Neural progenitor cell (in vitro differentiated cells): ENCODE measurements around the gene ZNF486. TPM values are rescaled to one million over a fixed set of nuclear protein-coding genes. Genes with fewer than 3 reads are reported as not detected.
"Not testable (repeated sequence)": the region's sequence is repeated elsewhere in the genome, so short reads cannot be mapped to it uniquely, and the experiment has no call there.

Experiments
- DNase-seq: peaks from one replicate; pipeline ENCODE4 v3.0.0-alpha.2; 2016; ENCODE audit warnings: low spot score
- H2AFZ ChIP-seq: fragments of 200-600 bp; sonication (generic); replicated peaks from 2 replicates; pipeline ENCODE4 v1.6.1; 2016; ENCODE audit warnings: antibody characterized with exemption
- H3F3A ChIP-seq: fragments of 200-600 bp; sonication (generic); 2 replicates; pipeline ENCODE4 v1.6.1; 2016; ENCODE audit warnings: antibody characterized with exemption, low read depth
- H3K27ac ChIP-seq: fragments of 200-600 bp; sonication (generic); 2 replicates; pipeline ENCODE4 v1.5.1; 2016; ENCODE audit warnings: mild to moderate bottlenecking
- H3K27me3 ChIP-seq: fragments of 200-600 bp; sonication (generic); 2 replicates; pipeline ENCODE4 v1.6.1; 2016; ENCODE audit warnings: mild to moderate bottlenecking, moderate library complexity
- H3K36me3 ChIP-seq: fragments of 200-600 bp; sonication (generic); 2 replicates; pipeline ENCODE4 v1.5.1; 2016
- H3K4me1 ChIP-seq: fragments of 200-600 bp; sonication (generic); 2 replicates; pipeline ENCODE4 v1.6.1; 2016; ENCODE audit warnings: mixed run types
- H3K4me2 ChIP-seq: fragments of 200-600 bp; sonication (generic); 2 replicates; pipeline ENCODE4 v1.6.1; 2016
- H3K4me3 ChIP-seq: fragments of 200-600 bp; sonication (generic); 2 replicates; pipeline ENCODE4 v1.5.1; 2016
- H3K79me2 ChIP-seq: fragments of 200-600 bp; sonication (generic); 2 replicates; pipeline ENCODE4 v1.6.1; 2016; ENCODE audit warnings: low read depth
- H3K9ac ChIP-seq: fragments of 200-600 bp; sonication (generic); 2 replicates; pipeline ENCODE4 v1.6.1; 2016
- H3K9me3 ChIP-seq: fragments of 200-600 bp; sonication (generic); 2 replicates; pipeline ENCODE4 v1.5.1; 2016; ENCODE audit warnings: low read depth
- H4K20me1 ChIP-seq: fragments of 200-600 bp; sonication (generic); 2 replicates; pipeline ENCODE4 v1.6.1; 2016; ENCODE audit warnings: low read depth
- H3K27ac Mint-ChIP-seq: 3 replicates; pipeline ENCODE4 v1.8.0; 2021; ENCODE audit warnings: mixed read lengths
- H3K27me3 Mint-ChIP-seq: 2 replicates; pipeline ENCODE4 v1.8.0; 2022; ENCODE audit warnings: low read depth, mild to moderate bottlenecking, inconsistent platforms, moderate library complexity, mixed read lengths; ENCODE audit not compliant: insufficient read depth
- H3K36me3 Mint-ChIP-seq: 3 replicates; pipeline ENCODE4 v1.8.0; 2021; ENCODE audit warnings: mixed read lengths
- H3K4me1 Mint-ChIP-seq: 3 replicates; pipeline ENCODE4 v1.8.0; 2021; ENCODE audit warnings: mixed read lengths
- H3K4me3 Mint-ChIP-seq: 3 replicates; pipeline ENCODE4 v1.8.0; 2021; ENCODE audit warnings: mild to moderate bottlenecking, moderate library complexity, mixed read lengths
- H3K9me3 Mint-ChIP-seq: 3 replicates; pipeline ENCODE4 v1.8.0; 2020; ENCODE audit warnings: mixed read lengths
- CTCF ChIP-seq: fragments of 200-600 bp; sonication (generic); IDR thresholded peaks from 2 replicates; pipeline ENCODE4 v1.5.1; 2017; ENCODE audit warnings: antibody characterized with exemption, mild to moderate bottlenecking
- EZH2 ChIP-seq: fragments of 200-600 bp; sonication (generic); IDR thresholded peaks from 2 replicates; pipeline ENCODE4 v1.6.1; 2017; ENCODE audit warnings: antibody characterized with exemption, mild to moderate bottlenecking, moderate library complexity
- EZH2phosphoT487 ChIP-seq: fragments of 200-600 bp; sonication (generic); IDR thresholded peaks from 2 replicates; pipeline ENCODE4 v1.6.1; 2017; ENCODE audit warnings: antibody characterized with exemption
- total RNA-seq: library from RNA; depleted of rRNA; stranded (reverse); fragments of >200 nt; gene quantifications from 2 replicates; pipeline ENCODE4 v1.2.3, GENCODE V29; 2015; ENCODE audit warnings: low replicate concordance

The ZNF486 gene
- total RNA-seq, 1 donor from 2014 or later, result 26.9 TPM

GRCh38 chr19:20151617-20152145 lies 15.3 kb upstream of the ZNF486 start:
- no peaks in the 10 kb centered on the region for H4K20me1 ChIP-seq
- no peaks in the 10 kb centered on the region for H3K79me2 ChIP-seq
- H3K9ac ChIP-seq, result no peak overlapping the region
- Mint-ChIP-seq H3K9me3 (peaks cover 44% of the 10 kb centered on the region), H3K36me3 (no peaks in the 10 kb centered on the region), H3K27ac (no peak overlapping the region), H3K4me1 (no peaks in the 10 kb centered on the region), H3K4me3 (no peak overlapping the region), H3K27me3 (peaks cover 2% of the 10 kb centered on the region)
- peak; percentile 69 for DNase-seq
- H3K36me3 ChIP-seq, result no peaks in the 10 kb centered on the region
- H3F3A ChIP-seq, result peaks cover 22% of the 10 kb centered on the region
- H3K4me2 ChIP-seq, result peak overlapping the region; percentile 60
- H3K9me3 ChIP-seq, result no peaks in the 10 kb centered on the region
- peak overlapping the region; percentile 3 for H3K4me3 ChIP-seq
- H3K27me3 ChIP-seq, result no peaks in the 10 kb centered on the region
- peak overlapping the region; percentile 91 for H3K27ac ChIP-seq
- peaks cover 21% of the 10 kb centered on the region for H3K4me1 ChIP-seq
- H2AFZ ChIP-seq, result no peak overlapping the region
- no peak for TF ChIP-seq CTCF
- no peak for TF ChIP-seq EZH2

- H3K9ac ChIP-seq, H3K36me3 ChIP-seq, H4K20me1 ChIP-seq, H3K79me2 ChIP-seq, H3K36me3 Mint-ChIP-seq, H3K9me3 ChIP-seq, H2AFZ ChIP-seq, H3K27me3 Mint-ChIP-seq, H3K27ac Mint-ChIP-seq, H3K4me3 Mint-ChIP-seq, H3K4me1 Mint-ChIP-seq, H3K27me3 ChIP-seq: not testable (repeated sequence)
- H3K27ac ChIP-seq, result peak overlapping the region; percentile 71
- H3K4me1 ChIP-seq, result peaks cover 21% of the 10 kb centered on the region
- peak overlapping the region; percentile 7 for H3K4me3 ChIP-seq
- DNase-seq, result peak; percentile 79
- H3K4me2 ChIP-seq, result peak overlapping the region; percentile 57
- H3K9me3 Mint-ChIP-seq, result peaks cover 39% of the 10 kb centered on the region
- peaks cover 22% of the 10 kb centered on the region for H3F3A ChIP-seq
Measured at GRCh38 chr19:20152506-20152905, 14.5 kb upstream of the ZNF486 start.

GRCh38 chr19:20153281-20153680 lies 13.7 kb upstream of the ZNF486 start:
- H2AFZ ChIP-seq, result no peak overlapping the region

More at GRCh38 chr19:20153281-20153680, 13.7 kb upstream of the ZNF486 start:
- Mint-ChIP-seq H3K36me3 (no peaks in the 10 kb centered on the region), H3K27ac (no peak overlapping the region), H3K27me3 (peaks cover 2% of the 10 kb centered on the region), H3K9me3 (peaks cover 36% of the 10 kb centered on the region), H3K4me3 (no peak overlapping the region), H3K4me1 (no peaks in the 10 kb centered on the region)
- no peak for DNase-seq
- Histone ChIP-seq H3K9ac (no peak overlapping the region), H3K4me3 (no peak overlapping the region), H3K36me3 (no peaks in the 10 kb centered on the region), H3K4me1 (peaks cover 21% of the 10 kb centered on the region), H3F3A (peaks cover 22% of the 10 kb centered on the region), H3K79me2 (no peaks in the 10 kb centered on the region), H3K4me2 (peak overlapping the region; percentile 57), H3K27ac (peak overlapping the region; percentile 71), H3K9me3 (no peaks in the 10 kb centered on the region), H4K20me1 (no peaks in the 10 kb centered on the region), H3K27me3 (no peaks in the 10 kb centered on the region)
- no peak for TF ChIP-seq CTCF
- TF ChIP-seq EZH2phosphoT487, result no peak
- no peak for TF ChIP-seq EZH2
